Tibial artery (tissue), 4 donors: Measurements from ENCODE around the gene MBD1.
"Not testable (repeated sequence)": the region's sequence is repeated elsewhere in the genome, so short reads cannot be mapped to it uniquely, and the experiment has no call there.

Source experiments
- DNase-seq, 2 donors: peaks; one replicate each; pipeline ENCODE4 v3.0.0-alpha.2; 2019
- H3K27ac ChIP-seq, 2 donors: fragments of 200-600 bp; sonication (generic) in 1 of 2; 1 replicate in 1 of 2; 2 replicates in 1 of 2; pipeline ENCODE4 v1.5.1; 2018 to 2019; ENCODE audit warnings: mild to moderate bottlenecking in 1 of 2
- H3K27me3 ChIP-seq, 2 donors: fragments of 200-600 bp; sonication (generic) in 1 of 2; one replicate each; pipeline versions ENCODE4 v1.5.1 to v1.6.0; 2016 to 2019
- H3K36me3 ChIP-seq, 3 donors: fragments of 200-600 bp; sonication (generic) in 2 of 3; one replicate each; pipeline ENCODE4 v1.5.1; 2016 to 2019; ENCODE audit warnings: mild to moderate bottlenecking in 2 of 3
- H3K4me1 ChIP-seq, 4 donors: fragments of 200-600 bp; sonication (generic) in 2 of 4; 1 replicate in 3 of 4; 2 replicates in 1 of 4; pipeline ENCODE4 v1.5.1; 2016 to 2019
- H3K4me3 ChIP-seq, 2 donors: fragments of 200-600 bp; sonication (generic) in 1 of 2; 1 replicate in 1 of 2; 2 replicates in 1 of 2; pipeline ENCODE4 v1.5.1; 2018 to 2019; ENCODE audit warnings: mild to moderate bottlenecking in 2 of 2
- H3K9me3 ChIP-seq, 3 donors: fragments of 200-600 bp; sonication (generic) in 1 of 3; one replicate each; pipeline ENCODE4 v1.5.1; 2016 to 2019
- CTCF ChIP-seq, 2 experiments: fragments of 200-600 bp in 1 of 2; fragments of 450-650 bp in 1 of 2; IDR thresholded peaks; one replicate each; pipeline ENCODE4 v1.5.1; 2017 to 2019; ENCODE audit warnings: antibody characterized with exemption in 2 of 2, mild to moderate bottlenecking in 1 of 2, moderate library complexity in 1 of 2
- intact Hi-C: fragments of 100-400 bp; cut with DNase I; formaldehyde crosslinking; loops from one replicate; pipeline ENCODE4 v1.15.0; 2023; ENCODE audit warnings: low total_unique reads

The MBD1 gene

GRCh38 chr18:50266248-50266704, 15.0 kb downstream of the MBD1 start, which contains the start of gene CFAP53:
Gene CFAP53, minus strand, starts transcription at chr18:50266495. Its CDS starts 91 bp downstream, at chr18:50266404.
- peaks cover 19 to 27% (median 24%) of the 10 kb centered on the region in 3 donors for H3K36me3 ChIP-seq
- TF ChIP-seq CTCF (IDR thresholded peaks at IDR 0.05) = no peak
- intact Hi-C loops = no loop called here
- H3K27me3 ChIP-seq = no peaks in the 10 kb centered on the region
- H3K9me3 ChIP-seq = no peaks in the 10 kb centered on the region
- H3K4me3 ChIP-seq = peak within 1 kb of the TSS; percentile 63 to 67
- DNase-seq = peak; percentile 88 to 94
- peak within 1 kb of the TSS in 1 of 2 donors; percentile 51 for H3K27ac ChIP-seq
- peaks cover 0 to 15% (median 9%) of the 10 kb centered on the region in 4 donors for H3K4me1 ChIP-seq

DNA sequence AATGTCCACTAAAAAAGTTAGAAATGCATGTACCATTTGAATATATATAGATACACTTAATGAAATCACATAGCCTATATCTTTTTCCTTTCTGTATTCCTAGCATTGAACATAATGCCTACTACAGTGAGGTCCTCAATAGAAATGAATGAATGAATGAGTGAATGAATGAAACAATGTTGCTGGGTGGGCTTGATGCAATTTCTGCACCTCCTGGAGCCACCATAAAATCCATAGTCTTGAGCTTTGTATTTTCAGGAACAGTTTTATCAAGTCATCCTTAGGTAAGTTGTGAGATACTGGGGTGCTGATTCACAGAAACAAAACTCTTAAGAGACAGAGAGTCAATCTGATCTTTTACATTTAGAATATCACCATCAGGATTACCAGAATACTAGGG, 18.3 kb downstream of the MBD1 start:
- no peak for TF ChIP-seq CTCF (IDR thresholded peaks at IDR 0.05)
- Histone ChIP-seq H3K9me3 (no peaks in the 10 kb centered on the region), H3K27ac (no peak overlapping the region), H3K4me1 (peaks cover 0 to 15% (median 9%) of the 10 kb centered on the region in 4 donors), H3K36me3 (no peaks in the 10 kb centered on the region), H3K27me3 (no peaks in the 10 kb centered on the region), H3K4me3 (no peak overlapping the region)
- no peak for DNase-seq
- intact Hi-C loops = no loop called here

DNA sequence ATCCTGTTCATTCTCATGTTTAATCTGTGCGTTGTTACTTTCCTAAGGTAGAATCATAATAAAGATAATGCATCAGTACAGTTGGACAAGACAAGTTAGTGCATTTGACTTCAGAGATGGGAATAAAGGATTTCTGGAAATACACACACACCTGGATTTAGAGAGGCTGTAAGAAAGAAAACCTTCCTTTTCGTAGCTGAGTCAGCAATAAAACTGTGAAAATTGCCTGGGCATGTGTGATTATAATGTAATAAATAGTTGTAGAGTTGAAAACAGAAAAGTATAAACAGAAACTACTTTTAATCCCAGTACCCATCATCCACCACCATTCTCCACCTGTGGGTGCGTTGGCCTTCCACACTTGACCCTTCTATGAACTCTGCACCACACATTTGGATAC, 30.4 kb downstream of the MBD1 start:
- intact Hi-C loops = no loop called here

DNA sequence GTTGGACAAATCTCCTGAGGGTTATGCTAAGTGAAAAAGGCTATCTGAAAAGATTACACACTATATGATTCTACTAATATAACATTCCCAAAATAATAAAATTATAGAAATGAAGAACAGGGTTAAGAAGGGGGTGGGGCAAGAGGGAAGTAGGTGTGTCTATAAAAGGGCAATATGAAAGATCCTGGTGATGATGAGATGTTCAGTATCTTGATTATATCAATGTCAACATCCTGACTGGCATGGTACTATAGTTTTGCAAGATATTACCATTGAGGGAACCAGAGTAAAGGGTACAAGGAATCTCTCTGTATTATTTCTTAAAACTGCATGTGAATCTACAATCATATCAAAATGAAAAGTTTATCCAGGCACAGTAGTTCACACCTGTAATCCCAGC, 31.7 kb downstream of the MBD1 start:
- no peak for DNase-seq
- intact Hi-C loops = no loop called here

More for the DNA sequence above, 30.4 kb downstream of the MBD1 start:
- Histone ChIP-seq H3K36me3 (no peaks in the 10 kb centered on the region), H3K27me3 (no peaks in the 10 kb centered on the region), H3K4me3 (no peak overlapping the region), H3K4me1 (no peaks in the 10 kb centered on the region), H3K27ac (no peak overlapping the region), H3K9me3 (no peaks in the 10 kb centered on the region)
- no peak for DNase-seq
- no peak for TF ChIP-seq CTCF (IDR thresholded peaks at IDR 0.05)

GRCh38 chr18:50247561-50247960, 33.8 kb downstream of the MBD1 start:
- intact Hi-C loops = no loop called here
- no peak for TF ChIP-seq CTCF (IDR thresholded peaks at IDR 0.05)
- no peak for DNase-seq

More for the DNA sequence above, 31.7 kb downstream of the MBD1 start:
- no peak for TF ChIP-seq CTCF (IDR thresholded peaks at IDR 0.05)
- H3K27ac ChIP-seq = no peak overlapping the region
- H3K4me3 ChIP-seq = no peak overlapping the region
- no peaks in the 10 kb centered on the region for H3K9me3 ChIP-seq
- H3K4me1 ChIP-seq = no peaks in the 10 kb centered on the region
- no peaks in the 10 kb centered on the region for H3K27me3 ChIP-seq
- H3K36me3 ChIP-seq = no peaks in the 10 kb centered on the region

DNA sequence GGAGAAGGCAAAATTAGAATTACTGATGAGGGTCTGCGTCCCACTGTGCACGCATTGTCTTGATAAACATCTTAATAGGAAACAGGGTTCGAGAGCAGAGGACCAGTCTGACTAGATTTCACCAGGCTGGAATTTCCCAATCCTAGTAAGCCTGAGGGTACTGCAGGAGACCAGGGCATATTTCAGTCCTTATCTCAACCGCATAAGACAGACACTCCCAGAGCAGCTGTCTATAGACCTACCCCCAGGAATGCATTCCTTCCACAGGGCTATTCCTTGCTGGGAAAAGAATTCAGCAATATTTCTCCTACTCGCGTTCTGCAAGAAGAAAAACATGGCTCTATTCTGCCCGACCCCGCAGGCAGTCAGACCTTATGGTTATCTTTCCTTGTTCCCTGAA, 39.6 kb downstream of the MBD1 start:
- H3K9me3 ChIP-seq, DNase-seq, H3K27ac ChIP-seq, H3K4me3 ChIP-seq, H3K4me1 ChIP-seq, H3K36me3 ChIP-seq, intact Hi-C loops, H3K27me3 ChIP-seq: not testable (repeated sequence)

More at GRCh38 chr18:50247561-50247960, 33.8 kb downstream of the MBD1 start:
- Histone ChIP-seq H3K4me3 (no peak overlapping the region), H3K9me3 (no peaks in the 10 kb centered on the region), H3K27me3 (no peaks in the 10 kb centered on the region), H3K4me1 (no peaks in the 10 kb centered on the region), H3K36me3 (no peaks in the 10 kb centered on the region), H3K27ac (no peak overlapping the region)
